OCI-LY1 (cell line): ENCODE measurements around the gene STK39.

ENCODE experiments used
- CTCF ChIP-seq: fragments of 200-600 bp; sonication (generic), shearing (Covaris generic); IDR thresholded peaks from 2 replicates; pipeline ENCODE4 v1.5.1; 2017; ENCODE audit warnings: mild to moderate bottlenecking, antibody characterized with exemption, low read length, moderate library complexity, mixed read lengths
- EZH2 ChIP-seq: fragments of 200-600 bp; sonication (generic), shearing (Covaris generic); IDR thresholded peaks from 2 replicates; pipeline ENCODE4 v1.8.0; 2017; ENCODE audit warnings: borderline replicate concordance, mixed run types, mild to moderate bottlenecking, antibody characterized with exemption, low read length, moderate library complexity, mixed read lengths

GRCh38 chr2:167954495-167954894 lies 292.9 kb downstream of the STK39 start:
- TF ChIP-seq CTCF, result no peak
- TF ChIP-seq EZH2, result no peak
